NCI-H2029 (cell line): Measurements from ENCODE around the gene RHOV.
"Not testable (repeated sequence)": the region's sequence is repeated elsewhere in the genome, so short reads cannot be mapped to it uniquely, and the experiment has no call there.

ENCODE experiments used
- DNase-seq: peaks from one replicate; lab custom pipeline; 2025; lab: John Stamatoyannopoulos, UW

RHOV gene

DNA sequence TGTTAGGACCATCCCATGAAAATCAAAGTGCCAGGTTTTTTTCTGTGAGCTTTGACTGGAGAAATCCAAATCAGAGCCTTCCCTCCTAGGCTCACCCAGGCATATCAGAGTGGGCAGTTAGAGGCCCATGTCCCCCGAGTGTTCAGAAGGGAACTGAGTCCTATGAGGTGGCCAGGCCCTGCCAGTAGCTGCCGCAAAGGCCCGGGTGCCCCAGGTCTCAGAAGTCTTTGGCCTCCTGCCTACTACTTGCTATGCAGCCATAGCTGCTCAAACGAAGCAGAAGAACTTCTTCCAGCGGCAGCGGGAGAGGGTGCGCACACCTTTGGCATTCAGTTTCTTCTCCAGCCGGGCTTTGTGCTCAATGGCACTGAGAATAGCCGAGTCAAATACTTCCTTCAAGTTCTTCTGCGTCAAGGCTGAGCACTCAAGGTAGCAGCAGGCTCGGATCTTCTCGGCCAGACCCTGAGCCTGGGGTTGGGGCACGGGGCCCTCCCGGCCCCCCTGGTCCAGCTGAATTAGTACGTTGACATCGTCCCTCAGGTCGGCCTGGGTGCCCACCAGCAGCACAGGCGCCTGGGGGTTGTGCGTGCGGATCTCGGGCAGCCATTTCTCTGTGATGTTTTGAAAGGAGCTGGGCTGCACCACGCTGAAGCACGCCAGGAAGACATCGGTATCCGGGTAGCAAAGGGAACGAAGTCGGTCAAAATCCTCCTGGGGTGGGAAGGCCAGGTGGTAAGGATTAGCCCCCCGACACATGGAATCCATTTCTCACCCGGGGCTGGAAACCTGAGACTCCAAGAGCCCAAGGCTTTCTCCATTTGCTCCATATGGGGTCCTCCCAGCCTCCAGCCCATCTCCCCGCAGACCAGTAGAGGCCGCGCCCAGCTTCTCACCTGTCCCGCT lies 992 bp downstream of the RHOV start:
- DNase-seq, result no peak

DNA sequence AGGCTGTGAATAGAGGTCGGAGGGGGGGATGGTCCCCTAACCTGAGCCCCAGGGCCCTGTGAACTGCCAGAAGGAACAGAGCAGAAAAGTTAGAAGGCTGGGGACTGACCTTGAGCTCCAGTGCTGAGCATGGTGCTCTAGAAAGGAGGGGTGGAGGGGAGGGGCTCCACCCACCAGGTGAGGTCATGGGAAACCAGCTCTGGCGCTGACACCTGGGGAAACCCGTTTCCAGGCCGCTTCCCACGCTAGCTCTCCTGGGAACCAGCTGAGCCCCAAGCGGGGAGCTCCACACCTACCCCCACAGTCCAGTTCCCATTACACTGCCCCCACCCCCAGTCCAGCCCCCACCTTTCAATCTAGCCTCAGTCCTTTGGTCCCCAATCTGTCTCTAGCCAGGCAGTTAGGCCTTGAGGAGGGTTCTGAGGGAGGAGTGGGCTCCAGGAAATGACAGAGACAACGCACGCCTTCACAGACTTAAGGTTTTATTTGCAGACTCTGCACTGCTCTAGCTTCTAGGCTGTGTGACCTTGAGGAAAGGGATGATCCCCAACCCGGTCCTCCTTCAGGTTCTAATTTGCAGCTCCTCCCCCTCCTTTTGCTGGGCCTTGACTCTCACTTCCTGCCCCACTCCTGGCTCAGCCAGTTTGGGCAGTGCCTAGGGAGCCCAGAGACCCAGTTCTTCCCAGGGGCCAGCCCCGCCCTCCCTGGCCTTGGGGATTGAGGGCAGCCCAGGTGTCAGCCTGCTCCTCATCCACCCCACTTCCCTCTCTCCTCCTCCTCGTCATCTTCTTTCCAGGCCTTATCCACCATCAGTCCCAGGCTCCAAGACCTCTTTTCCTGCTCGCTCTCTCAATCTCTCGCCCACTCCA lies 2.1 kb downstream of the RHOV start:
- DNase-seq, result peak; percentile 4

DNA sequence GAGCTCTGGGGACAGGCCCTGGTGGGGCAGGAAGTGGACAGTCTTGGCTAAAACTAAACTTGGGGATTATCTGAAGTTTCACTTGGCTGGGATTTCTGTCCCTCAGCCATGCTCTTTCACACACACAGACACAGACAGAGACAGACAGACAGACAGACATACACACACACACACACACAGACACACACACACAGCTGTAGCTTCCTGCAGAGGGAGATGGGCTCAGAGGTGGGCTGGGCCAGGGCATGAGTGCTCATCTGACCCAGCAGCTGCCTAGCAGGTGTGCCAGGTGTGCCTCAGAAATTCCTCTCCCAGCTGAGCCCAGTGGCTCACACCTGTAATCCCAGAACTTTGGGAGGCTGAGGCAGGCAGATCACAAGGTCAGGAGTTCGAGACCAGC lies 3.3 kb downstream of the RHOV start:
- DNase-seq, result peak; percentile 24

DNA sequence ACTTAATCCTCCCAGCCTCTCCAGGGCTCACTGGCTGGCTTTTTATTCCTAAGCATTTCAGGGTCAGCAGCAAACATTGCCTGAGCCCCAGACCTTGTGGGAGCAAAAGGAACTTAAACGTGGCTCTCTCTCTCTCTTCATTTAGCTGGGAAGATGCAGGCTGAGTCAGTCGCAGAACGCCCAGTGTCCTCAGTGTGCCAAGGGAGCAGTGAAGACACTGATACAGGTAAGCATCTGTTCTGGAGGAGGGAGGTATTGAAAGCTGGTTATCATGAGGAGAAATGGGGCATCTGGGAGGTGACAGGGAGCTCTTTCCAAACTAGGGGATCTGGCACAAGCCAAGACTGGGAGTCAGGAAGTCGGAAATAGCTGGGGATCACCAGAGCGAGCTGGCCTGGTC lies 4.3 kb downstream of the RHOV start:
- no peak for DNase-seq

DNA sequence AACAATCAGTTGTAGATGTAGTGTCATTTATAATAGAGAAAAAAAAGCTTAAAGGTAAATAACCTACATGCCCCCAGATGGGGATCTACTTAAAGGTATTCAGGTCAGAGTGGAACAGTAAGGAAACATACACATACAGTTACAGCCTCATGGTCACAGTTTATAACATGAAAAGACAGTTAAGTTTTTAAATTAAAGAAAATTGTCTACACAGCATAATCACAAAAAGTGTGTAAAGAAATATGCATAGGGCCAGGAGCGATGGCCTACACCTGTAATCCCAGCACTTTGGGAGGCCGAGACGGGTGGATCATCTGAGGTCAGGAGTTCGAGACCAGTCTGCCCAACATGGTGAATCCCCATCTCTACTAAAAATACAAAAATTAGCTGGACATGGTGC lies 6.8 kb downstream of the RHOV start:
- DNase-seq, result no peak

DNA sequence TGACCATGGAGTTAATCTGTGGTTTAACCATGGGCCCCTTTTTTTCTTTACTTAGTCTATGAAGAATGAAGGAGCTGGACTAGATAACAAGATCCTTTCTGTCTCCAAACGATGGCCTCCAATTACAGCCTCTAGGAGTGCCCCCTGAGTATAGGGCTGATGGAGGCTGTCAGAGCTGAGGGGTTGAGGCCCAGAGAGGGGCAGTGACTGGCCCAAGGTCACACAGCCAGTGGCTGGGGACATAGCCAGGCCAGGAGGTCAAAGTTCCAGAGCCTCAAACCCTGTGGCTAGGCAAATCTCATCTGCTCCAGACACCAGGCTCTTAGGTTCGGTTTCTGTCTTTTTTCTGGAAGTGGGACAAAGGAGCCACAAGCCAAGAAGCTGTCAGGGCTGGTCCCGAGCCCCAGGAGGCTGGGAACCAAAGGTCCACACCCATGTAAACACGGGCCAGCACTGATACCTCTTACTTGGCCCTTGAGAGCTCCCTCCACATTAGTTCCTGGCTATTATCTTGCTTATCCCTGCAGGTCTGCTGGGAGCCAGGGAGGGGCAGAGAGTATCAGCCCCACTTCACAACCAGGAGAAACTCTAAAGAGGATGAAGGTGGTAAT lies 10.3 kb downstream of the RHOV start:
- DNase-seq, result no peak

DNA sequence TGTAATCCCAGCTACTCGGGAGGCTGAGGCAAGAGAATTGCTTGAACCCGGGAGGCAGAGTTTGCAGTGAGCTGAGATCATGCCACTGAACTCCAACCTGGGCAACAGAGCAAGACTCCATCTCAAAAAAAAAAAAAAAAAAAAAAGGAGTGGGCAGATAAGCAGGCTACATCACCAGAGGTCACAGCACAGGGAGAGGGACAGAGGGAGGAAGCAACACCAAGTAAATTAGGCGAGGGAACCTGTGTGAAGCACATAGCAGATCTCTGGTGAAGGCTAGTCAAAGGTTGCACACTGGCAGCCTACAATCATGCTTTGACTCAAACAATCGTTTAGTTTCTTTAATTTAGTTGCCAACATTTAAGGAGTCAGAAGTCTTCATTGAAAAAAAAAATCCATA lies 12.9 kb downstream of the RHOV start:
- DNase-seq, result not testable (repeated sequence)

DNA sequence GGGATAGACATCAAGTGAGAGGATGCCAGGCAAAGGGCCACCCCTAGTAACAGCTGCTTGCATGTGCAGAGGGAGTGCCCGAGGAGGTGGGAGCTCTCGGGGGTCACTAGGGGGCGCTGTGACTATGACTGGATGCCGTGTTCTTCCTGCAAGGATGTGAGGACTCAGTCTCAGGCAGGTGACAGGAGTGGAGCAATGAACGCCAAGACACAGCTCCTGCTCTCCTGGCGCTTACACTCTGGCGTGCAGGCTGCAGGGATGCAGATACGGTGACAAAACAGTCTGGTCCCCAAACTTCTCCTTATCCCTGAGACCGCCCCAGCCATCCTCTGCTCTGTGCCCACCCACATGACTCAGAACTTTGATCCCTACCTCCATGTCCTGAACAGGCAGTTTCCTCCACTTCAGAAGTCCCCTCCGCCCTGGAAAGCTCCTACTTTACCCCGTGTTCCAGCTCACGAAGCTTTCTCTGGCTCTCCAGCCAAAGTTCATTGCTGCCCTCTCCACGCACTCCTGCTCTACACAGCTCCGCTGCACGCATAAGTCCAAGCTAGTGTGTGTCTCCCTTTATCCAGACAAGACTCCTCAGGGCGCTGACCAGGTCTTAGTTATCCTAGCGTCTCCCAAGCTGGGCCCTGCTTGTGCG lies 14.7 kb downstream of the RHOV start:
- peak; percentile 20 for DNase-seq

DNA sequence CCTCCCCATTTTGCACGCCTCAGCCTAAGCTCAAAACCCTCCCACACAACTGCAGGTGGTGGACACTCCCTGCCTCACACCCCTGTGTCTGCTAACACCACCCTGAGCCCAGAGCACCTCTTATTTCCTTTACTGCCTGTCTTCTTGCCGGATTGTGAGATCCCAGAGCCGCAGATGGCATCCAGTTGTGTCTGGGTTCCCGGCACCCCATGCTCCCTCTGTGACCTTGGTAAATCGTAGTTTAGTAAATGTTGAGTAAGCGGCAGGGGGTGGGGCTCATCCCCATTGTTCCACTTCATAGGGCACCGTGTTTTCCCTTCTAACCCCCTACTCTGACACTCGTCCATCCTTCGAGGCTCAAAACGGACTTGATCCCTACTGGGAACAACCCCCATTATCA lies 15.3 kb downstream of the RHOV start:
- no peak for DNase-seq

DNA sequence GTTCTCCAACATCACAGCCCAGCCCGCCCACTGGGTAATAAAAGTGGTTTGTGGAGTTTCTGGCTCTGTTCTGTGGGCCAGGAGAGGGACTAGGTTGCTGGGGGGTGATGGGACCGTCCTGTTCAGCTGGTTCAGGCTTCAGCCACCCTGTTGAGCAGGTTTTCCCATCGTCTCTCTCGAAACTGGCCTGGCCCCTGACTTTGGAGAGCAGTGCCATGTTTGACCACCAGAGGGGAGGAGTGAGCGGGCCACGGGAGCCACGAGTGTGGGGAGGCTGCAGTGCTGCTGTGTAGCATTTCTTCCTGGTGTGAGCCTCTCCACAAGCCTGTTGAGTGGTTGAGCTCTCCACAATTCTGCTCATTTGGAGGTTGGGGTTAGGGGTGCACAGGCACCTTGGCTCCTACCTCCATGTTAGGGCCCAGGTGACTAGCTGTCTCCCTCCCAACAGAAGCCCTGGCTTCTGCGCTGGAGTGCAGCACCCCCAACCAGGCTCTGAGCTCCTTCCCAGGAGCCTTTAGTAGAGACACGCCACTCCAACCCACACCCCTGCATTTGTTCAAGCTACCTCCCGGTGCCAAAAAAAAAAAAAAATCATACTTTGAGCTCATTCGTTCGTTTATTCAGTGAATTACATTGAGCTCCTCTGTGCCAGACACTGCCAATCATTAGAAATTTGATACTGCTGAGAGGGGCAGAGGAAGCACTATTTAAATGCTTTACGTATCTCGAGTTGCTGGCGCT lies 16.3 kb downstream of the RHOV start:
- DNase-seq, result peak; percentile 59

DNA sequence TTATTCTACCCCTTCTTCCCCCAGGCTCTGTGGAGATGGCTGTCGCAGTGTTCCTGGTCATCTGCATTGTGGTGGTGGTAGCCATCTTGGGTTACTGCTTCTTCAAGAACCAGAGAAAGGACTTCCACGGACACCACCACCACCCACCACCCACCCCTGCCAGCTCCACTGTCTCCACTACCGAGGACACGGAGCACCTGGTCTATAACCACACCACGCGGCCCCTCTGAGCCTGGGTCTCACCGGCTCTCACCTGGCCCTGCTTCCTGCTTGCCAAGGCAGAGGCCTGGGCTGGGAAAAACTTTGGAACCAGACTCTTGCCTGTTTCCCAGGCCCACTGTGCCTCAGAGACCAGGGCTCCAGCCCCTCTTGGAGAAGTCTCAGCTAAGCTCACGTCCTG lies 17.3 kb downstream of the RHOV start:
- DNase-seq, result no peak

DNA sequence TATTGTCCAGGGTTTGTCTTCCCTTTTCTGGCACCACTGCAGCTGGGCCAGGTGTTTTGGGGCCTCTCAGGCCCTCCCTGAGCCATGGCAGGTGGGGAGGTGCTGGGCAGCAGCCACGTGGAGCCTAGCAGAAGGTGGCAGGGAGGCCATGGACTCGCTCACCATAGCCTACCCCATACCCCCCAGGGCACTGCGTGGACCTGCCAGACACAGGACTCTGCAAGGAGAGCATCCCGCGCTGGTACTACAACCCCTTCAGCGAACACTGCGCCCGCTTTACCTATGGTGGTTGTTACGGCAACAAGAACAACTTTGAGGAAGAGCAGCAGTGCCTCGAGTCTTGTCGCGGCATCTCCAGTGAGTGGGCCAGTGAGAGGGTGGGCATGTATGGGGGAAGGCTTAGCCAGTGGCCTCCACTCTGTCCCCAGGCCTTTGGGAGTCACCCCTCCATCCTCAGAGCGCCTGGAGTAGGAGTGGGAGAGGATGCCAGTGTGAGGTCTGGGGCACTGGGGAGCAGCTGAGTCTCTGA lies 18.3 kb downstream of the RHOV start:
- DNase-seq, result no peak

DNA sequence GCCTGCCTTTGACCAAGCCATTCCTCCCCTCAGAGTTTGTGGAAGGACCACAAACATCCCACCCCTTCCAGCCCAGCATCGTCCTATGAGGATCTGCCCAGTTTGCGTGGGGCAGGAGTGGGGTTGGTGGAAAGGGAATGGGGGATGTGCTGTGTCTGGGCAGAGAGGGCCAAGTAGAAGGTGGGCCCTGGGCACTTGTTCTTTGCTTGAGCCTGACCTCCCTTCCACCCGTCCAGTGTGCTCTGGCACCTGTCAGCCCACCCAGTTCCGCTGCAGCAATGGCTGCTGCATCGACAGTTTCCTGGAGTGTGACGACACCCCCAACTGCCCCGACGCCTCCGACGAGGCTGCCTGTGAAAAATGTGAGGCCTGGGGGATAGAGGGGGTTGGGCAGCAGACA lies 19.9 kb downstream of the RHOV start:
- DNase-seq, result no peak

DNA sequence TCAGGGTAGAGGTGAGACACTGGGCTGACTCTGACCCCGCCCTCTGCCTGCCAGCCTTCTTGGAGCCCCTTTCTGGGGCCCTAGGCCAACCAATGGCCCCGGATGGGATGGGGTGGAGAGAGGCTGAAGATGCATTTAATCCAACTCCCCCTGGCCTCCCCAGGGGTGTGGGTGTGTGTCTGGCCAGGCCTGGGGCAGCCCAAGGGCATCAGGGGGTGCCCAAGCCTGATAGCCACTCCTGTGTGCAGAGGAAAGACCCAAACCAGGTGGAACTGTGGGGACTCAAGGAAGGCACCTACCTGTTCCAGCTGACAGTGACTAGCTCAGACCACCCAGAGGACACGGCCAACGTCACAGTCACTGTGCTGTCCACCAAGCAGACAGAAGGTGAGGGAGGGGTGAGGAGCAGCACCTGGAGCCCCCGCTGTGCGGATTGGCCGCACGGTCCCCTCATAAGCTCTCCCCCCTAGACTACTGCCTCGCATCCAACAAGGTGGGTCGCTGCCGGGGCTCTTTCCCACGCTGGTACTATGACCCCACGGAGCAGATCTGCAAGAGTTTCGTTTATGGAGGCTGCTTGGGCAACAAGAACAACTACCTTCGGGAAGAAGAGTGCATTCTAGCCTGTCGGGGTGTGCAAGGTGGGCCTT lies 20.7 kb downstream of the RHOV start:
- DNase-seq, result no peak

DNA sequence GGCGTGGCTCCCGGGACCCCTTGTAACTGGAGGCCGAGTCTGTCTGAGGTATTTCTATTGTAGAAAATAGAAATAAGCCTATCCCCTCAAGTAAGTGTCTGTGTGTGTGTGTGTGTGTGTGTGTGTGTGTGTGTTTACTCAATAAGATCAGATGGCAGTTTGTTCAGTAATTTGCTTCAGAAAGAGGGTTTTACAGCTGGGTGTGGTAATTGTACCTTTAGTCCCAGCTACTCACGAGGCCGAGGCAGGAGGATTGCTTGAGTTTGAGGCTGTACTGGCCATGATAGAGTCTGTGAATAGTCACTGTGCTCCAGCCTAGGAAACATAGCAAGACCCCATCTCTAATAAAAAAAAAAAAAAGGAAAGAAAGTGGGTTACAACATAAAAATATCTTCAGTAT lies 21.5 kb downstream of the RHOV start:
- no peak for DNase-seq

DNA sequence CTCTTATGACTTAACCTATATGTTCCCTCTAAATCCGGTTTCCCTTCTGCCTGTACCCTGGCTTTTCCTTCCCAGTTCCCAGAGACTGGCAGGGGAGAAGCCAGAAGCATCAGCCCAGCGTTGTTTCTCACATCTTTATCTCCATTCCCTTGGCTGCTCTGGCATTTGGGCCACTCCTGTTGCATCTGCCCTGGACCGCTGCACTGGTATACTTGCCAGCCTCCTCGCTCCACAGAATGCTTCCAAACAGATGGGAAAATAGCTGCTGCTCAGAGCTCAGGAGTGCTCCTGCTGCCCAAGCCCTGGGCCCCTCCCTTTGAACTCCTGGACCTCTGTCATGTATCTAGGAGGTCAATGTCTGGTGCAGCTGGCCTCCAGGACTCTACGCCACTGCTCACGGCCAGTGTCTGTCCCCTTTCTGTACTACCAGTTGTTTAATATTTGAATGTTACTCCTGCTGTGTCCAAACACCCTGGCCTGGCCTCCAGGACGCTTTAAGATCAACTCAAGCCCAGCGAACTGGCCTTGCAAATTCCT lies 23.4 kb downstream of the RHOV start:
- no peak for DNase-seq

DNA sequence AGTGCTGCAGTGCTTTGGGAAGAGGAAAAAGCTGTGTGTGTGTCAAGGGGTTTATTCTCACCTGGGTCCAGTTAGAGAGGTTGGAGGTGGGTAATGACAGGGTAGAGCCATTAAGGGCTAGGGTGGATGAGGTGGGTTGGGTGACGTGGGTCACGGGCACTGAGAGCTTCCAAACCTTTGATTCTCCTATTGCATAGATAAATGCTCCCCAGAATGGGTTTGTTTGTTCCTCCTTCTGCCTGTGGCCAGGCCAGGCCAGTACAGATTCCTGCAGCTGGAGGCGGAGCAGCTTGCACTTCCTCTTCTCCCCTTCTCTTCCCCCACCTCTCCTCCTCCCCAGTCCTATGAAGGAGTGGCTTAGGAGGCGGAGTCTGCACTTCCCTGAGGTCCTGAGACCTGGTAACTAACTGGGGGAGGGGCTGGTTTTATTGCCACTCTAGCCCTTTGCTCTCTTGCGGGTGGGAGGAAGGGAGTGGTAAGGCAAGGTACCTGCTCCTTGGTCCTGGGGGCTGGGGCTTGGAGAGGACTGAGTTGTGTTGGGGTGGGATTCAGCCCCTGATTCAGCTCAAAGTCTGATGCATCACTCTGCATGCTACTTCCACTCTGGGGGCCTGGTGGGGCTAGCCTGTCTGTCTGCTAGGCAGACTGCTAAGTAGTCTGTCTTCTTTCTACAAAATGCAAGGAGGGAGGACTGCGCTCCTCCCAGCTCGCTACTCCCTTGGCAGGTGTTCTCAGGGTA lies 26.6 kb downstream of the RHOV start:
- DNase-seq, result peak; percentile 76

DNA sequence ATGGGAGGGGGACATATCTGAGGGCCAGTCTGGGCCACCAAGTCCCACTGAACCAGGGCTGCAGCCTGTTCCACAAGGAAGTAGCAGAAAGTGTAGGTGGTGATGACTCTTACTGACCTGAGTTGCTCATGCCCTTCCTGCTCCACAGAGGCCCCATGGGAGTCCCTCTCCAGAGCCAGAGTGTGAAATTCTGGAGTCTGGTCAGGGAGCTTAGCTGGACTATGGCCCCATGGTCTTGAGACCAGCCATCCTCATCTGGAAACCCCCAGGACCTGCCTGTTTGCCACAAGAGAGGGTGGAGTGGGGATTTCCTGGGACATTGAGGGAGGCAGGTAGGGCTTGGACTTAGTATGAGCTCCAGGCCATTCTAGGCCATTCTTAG lies 27.2 kb downstream of the RHOV start:
- no peak for DNase-seq

DNA sequence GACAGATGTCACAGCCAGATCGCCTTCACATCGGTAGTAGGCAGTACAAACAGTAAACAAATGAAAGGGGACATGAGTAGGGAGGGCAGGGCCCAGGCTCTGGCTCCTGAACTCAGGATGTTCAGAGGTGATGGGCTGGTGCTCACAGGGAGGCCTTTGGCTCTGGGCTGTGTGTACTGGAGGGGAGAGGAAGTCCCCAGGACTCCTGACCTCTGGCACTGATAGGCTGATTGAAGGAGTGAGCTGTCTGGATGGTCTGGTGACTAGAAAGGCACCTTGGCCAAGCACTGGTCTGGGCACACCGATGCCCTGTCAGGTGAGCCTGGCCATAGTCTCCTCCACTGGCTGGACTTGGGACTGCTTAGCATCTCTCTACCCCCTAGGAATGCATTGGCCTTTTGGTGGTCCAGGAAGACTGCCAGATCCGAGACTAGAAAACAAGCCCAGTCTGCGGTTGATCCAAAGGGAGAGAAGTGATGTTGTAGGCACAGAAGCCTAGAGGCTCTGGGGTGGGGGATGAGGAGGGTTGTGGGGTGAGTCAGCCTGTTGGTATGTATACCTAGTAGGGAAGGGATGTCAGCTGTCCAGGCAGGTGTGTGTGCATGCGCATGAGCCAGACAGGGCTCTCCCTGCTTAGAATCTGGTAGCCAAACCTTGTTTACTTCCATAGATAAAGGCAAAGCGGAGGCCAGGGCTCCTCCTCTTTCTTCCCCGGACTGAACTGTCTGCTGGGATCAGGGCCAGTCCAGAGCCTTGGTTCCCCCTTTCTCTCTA lies 28.3 kb downstream of the RHOV start:
- peak; percentile 80 for DNase-seq
